HS-5 (cell line): ENCODE results near the gene TARS1.
A peak's percentile ranks its signal among the peaks of the same experiment; 100 is the strongest.

ENCODE experiments used
- DNase-seq: peaks from one replicate; pipeline ENCODE4 v3.0.0-alpha.2; 2012; ENCODE audit warnings: low read depth

Gene TARS1

GRCh38 chr5:33440482-33441240, at the start of gene TARS1:
Gene TARS1 (plus strand): TSS chr5:33440965. CDS start chr5:33441087, 122 bp downstream.
- DNase-seq: peak; percentile 100

- no peak for DNase-seq
Measured at GRCh38 chr5:33398501-33398900, 42.3 kb upstream of the TARS1 start.

- DNase-seq: no peak
Measured at GRCh38 chr5:33400675-33401074, 40.1 kb upstream of the TARS1 start.

- DNase-seq: peak; percentile 82
Measured at GRCh38 chr5:33401482-33402390, 39.0 kb upstream of the TARS1 start.

GRCh38 chr5:33403187-33403586, 37.6 kb upstream of the TARS1 start:
- DNase-seq: no peak

GRCh38 chr5:33408816-33409215, 31.9 kb upstream of the TARS1 start:
- DNase-seq: no peak

- DNase-seq: no peak
Measured at GRCh38 chr5:33409435-33410170, 31.2 kb upstream of the TARS1 start.

- DNase-seq: no peak
Measured at GRCh38 chr5:33410221-33410620, 30.5 kb upstream of the TARS1 start.

- DNase-seq: no peak
Measured at GRCh38 chr5:33411498-33411897, 29.3 kb upstream of the TARS1 start.

- DNase-seq: no peak
Measured at GRCh38 chr5:33415811-33416354, 24.9 kb upstream of the TARS1 start.

- DNase-seq: peak; percentile 36
Measured at GRCh38 chr5:33417632-33418031, 23.1 kb upstream of the TARS1 start.

- no peak for DNase-seq
Measured at GRCh38 chr5:33420946-33421345, 19.8 kb upstream of the TARS1 start.

GRCh38 chr5:33422191-33422590, 18.6 kb upstream of the TARS1 start:
- DNase-seq: no peak

- DNase-seq: peak; percentile 46
Measured at GRCh38 chr5:33423018-33423630, 17.6 kb upstream of the TARS1 start.

GRCh38 chr5:33425314-33425713, 15.5 kb upstream of the TARS1 start:
- no peak for DNase-seq

- DNase-seq: no peak
Measured at GRCh38 chr5:33430983-33431382, 9.8 kb upstream of the TARS1 start.

GRCh38 chr5:33432656-33433055, 8.1 kb upstream of the TARS1 start:
- DNase-seq: no peak

GRCh38 chr5:33433303-33434240, 7.2 kb upstream of the TARS1 start:
- DNase-seq: no peak

GRCh38 chr5:33435893-33436490, 4.8 kb upstream of the TARS1 start:
- peak; percentile 61 for DNase-seq

- DNase-seq: no peak
Measured at GRCh38 chr5:33438996-33439395, 1.8 kb upstream of the TARS1 start.
